ENCODE results near the gene VASH1. TPM values are rescaled to one million over a fixed set of nuclear protein-coding genes. Genes with fewer than 3 reads are reported as not detected.

Gene VASH1
- total RNA-seq, 6 experiments from 2014 or later: 2.0 to 12.3 (median 4.6) TPM

DNA sequence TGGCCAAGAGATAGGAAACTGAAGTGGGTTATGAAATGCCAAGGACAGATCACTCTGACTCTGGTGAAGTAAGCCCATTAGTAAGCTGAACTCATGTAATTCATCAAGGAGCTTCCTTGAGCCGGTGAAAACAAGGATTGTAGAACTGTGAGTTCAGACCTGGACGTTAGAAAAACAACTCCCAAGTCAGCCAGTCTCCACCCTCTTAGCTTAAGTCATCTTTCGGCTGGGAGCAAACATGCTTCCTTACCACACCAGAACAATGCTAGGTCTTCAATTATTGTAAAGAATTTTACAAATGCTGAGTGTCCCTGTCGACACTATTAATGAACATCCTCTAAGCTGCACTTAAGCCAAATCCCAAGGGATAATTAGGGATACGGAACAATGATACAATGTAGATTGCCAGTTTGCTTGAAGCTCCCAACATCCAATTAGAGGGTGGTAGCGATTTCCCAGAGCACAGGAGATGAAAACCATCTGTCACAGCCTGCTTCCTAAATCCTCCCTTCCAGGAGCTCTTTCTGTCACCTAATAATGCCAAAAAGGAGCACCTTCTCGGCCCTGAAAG lies 45.7 kb upstream of the VASH1 start:
- Histone ChIP-seq H3K27ac (peak overlapping the region in 1 of 3 donors; percentile 10), H3K4me1 (peaks cover 0 to 13% (median 0%) of the 10 kb centered on the region in 4 donors), H3K9me3 (no peaks in the 10 kb centered on the region), H3K36me3 (no peaks in the 10 kb centered on the region), H3K4me3 (no peak overlapping the region), H3K27me3 (no peaks in the 10 kb centered on the region)
- no peak for TF ChIP-seq POLR2A (IDR thresholded peaks at IDR 0.05)
- TF ChIP-seq, protein P1, sequence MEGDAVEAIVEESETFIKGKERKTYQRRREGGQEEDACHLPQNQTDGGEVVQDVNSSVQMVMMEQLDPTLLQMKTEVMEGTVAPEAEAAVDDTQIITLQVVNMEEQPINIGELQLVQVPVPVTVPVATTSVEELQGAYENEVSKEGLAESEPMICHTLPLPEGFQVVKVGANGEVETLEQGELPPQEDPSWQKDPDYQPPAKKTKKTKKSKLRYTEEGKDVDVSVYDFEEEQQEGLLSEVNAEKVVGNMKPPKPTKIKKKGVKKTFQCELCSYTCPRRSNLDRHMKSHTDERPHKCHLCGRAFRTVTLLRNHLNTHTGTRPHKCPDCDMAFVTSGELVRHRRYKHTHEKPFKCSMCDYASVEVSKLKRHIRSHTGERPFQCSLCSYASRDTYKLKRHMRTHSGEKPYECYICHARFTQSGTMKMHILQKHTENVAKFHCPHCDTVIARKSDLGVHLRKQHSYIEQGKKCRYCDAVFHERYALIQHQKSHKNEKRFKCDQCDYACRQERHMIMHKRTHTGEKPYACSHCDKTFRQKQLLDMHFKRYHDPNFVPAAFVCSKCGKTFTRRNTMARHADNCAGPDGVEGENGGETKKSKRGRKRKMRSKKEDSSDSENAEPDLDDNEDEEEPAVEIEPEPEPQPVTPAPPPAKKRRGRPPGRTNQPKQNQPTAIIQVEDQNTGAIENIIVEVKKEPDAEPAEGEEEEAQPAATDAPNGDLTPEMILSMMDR (IDR thresholded peaks at IDR 0.05): no peak
- no peak for DNase-seq
- peak in 1 of 4 donors; percentile 67 for ATAC-seq
- 46% methylated on average over 6 of the region's 7 CpGs for WGBS (ENCODE audit: insufficient coverage, low coverage, low lambda C conversion rate, missing lambda C conversion rate)
- intact Hi-C loops (cut with DNase I): loop anchor here in 1 of 2 donors (10.0 kb wide), 1 partner anchor 69 kb away; no protein-coding TSS in a partner anchor

DNA sequence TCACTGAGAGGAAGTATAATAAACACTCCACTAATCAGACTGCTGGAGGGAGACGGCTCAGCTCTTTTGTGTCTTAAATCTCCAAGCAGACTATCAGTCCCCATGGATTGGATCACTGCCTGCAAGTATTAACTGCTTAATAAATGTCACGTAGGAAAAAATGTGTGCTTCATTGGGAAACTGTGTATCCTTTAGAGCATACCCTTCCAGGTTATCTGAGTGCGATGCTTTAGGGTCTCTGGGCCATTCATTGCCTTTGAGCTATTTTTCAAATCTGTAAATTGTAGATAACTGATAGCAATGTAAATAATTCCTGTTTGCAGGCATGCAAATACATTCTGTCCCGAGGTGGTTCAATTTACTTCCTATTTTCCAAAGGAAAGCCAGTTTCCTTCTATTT lies 45.0 kb upstream of the VASH1 start:
- Histone ChIP-seq H3K36me3 (no peaks in the 10 kb centered on the region), H3K4me3 (no peak overlapping the region), H3K27ac (no peak overlapping the region), H3K9me3 (no peaks in the 10 kb centered on the region), H3K27me3 (no peaks in the 10 kb centered on the region), H3K4me1 (peaks cover 0 to 16% (median 0%) of the 10 kb centered on the region in 4 donors)
- TF ChIP-seq, protein P1 (IDR thresholded peaks at IDR 0.05): no peak
- TF ChIP-seq POLR2A (IDR thresholded peaks at IDR 0.05): no peak
- peak in 2 of 4 donors; percentile 7 to 55 for ATAC-seq
- intact Hi-C loops (cut with DNase I): loop anchor here in 1 of 2 donors (10.0 kb wide), 1 partner anchor 69 kb away; no protein-coding TSS in a partner anchor
- no peak for DNase-seq
- WGBS (ENCODE audit: insufficient coverage, low coverage, low lambda C conversion rate, missing lambda C conversion rate): 44% methylated on average over 4 of the region's 4 CpGs

DNA sequence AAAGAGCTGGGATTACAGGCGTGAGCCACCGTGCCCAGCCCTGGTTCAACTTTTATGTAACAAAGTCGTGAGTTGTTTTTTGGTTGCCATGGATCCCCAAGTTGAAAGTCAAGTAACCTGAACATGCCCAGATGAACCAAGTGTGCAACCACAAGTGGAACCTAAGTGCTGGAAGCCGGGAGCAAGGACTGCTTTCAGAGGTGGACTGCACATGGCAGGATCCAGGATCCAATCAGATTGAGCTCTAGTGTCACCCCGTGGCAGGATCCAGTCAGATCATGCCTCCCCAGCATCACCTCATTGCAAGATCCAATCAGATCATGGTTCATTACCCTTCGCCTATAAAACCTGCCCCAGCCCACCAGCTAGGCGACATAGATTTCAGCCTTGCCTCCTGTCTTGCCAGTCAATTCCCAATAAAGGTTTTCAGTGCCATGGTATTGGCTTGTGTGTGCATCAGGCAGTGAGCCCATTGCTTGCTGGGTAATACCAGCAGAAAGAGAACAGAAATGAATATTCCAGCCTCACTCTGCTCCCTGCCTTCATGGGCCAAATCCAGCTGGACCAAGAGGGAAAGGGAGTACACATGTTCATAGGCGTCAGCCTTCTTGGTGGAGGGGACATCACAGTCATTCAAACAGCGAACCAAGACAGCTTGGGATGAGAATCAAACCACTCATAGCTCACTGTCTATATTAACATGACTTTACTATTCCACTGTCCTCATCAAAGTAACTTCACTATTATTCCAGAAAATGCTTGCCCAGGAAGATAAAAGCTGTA lies 43.6 kb upstream of the VASH1 start:
- Histone ChIP-seq H3K9me3 (no peaks in the 10 kb centered on the region), H3K36me3 (no peaks in the 10 kb centered on the region), H3K4me3 (no peak overlapping the region), H3K27me3 (no peaks in the 10 kb centered on the region), H3K27ac (no peak overlapping the region), H3K4me1 (peaks cover 0 to 16% (median 0%) of the 10 kb centered on the region in 4 donors)
- ATAC-seq (no peak), DNase-seq (no peak)
- 76% methylated on average over 4 of the region's 9 CpGs for WGBS (ENCODE audit: insufficient coverage, low coverage, low lambda C conversion rate, missing lambda C conversion rate)
- TF ChIP-seq, protein P1 (IDR thresholded peaks at IDR 0.05): no peak
- no peak for TF ChIP-seq POLR2A (IDR thresholded peaks at IDR 0.05)
- intact Hi-C loops (cut with DNase I): loop anchor here in 1 of 2 donors (10.0 kb wide), 1 partner anchor 67 kb away; no protein-coding TSS in a partner anchor

DNA sequence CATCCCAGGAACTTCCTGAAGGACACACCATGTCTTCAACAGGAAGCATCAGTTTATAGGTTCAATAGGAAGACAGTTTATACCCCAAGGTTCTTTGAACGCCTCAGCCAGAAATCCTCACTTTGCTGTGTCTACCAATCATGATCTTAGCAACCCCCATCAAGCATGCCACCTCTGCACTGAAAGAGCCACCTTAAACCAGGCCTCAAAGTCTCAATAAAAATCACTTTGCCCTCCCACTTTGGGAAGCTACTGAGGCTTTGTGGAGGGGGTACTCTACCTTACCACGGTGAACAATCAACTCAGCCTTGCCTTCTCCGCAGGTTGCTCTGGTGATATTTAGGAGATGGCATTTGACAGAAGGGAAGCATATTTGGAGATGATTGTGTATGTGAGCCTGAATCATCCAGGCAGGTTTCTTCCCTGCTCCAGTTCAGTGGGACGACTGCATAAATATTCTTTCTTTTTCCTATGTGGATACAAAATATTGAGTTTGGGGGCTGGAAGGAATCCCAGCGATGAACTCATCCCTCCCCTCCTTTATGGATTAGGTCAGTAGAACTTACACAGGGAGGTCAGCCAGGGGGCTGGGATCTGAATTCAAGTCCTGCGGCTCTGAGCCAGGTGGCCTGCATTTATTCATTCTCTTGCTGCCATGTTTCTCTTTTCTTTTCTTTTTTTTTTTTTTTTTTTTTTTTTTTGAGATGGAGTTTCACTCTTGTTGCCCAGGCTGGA lies 42.8 kb upstream of the VASH1 start:
- WGBS (ENCODE audit: insufficient coverage, low coverage, low lambda C conversion rate, missing lambda C conversion rate): 86% methylated on average over 5 of the region's 6 CpGs
- Histone ChIP-seq H3K27me3 (no peaks in the 10 kb centered on the region), H3K4me3 (no peak overlapping the region), H3K4me1 (peaks cover 0 to 16% (median 0%) of the 10 kb centered on the region in 4 donors), H3K36me3 (no peaks in the 10 kb centered on the region), H3K27ac (no peak overlapping the region), H3K9me3 (no peaks in the 10 kb centered on the region)
- no peak for ATAC-seq
- intact Hi-C loops (cut with DNase I): loop anchor here in 1 of 2 donors (10.0 kb wide), 1 partner anchor 66 kb away; no protein-coding TSS in a partner anchor
- no peak for TF ChIP-seq POLR2A (IDR thresholded peaks at IDR 0.05)
- no peak for DNase-seq
